DMS 273 (cell line): Measurements from ENCODE around the gene MYF5.
"Not testable (repeated sequence)": the region's sequence is repeated elsewhere in the genome, so short reads cannot be mapped to it uniquely, and the experiment has no call there.

Experiments
- DNase-seq: peaks from one replicate; lab custom pipeline; 2025; ENCODE audit not compliant: unreplicated experiment; lab: John Stamatoyannopoulos, UW

Gene MYF5

GRCh38 chr12:80716696-80717469 lies at the start of gene MYF5:
MYF5 (plus strand) TSS chr12:80716912; CDS start chr12:80717064, 152 bp downstream.
- DNase-seq: no peak

GRCh38 chr12:80670214-80670613 lies 46.5 kb upstream of the MYF5 start:
- no peak for DNase-seq

DNA sequence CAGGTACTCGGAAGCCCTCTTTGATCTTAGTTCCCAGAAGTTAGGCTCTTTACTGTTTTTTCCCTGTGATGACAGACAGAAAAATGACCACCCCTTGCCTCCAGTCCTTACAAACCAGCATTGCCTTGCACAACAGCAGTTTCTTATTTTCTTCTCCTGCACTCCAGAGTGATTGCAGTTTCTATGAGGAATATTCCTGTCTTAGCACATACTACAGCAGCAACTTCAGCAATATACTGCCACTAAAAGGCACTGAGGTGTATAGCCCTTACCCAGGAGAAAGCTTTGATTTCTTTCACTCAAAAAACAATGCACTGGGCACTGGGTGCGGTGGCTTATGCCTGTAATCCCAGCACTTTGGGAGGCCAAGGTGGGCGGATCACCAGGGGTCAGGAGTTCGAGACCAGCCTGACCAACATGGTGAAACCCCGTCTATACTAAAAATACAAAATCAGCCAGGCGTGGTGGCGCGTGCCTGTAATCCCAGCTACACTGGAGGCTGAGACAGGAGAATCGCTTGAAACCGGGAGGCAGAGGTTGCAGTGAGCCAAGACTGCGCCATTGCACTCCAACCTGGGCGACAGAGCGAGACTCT lies 40.6 kb upstream of the MYF5 start:
- DNase-seq: not testable (repeated sequence)

DNA sequence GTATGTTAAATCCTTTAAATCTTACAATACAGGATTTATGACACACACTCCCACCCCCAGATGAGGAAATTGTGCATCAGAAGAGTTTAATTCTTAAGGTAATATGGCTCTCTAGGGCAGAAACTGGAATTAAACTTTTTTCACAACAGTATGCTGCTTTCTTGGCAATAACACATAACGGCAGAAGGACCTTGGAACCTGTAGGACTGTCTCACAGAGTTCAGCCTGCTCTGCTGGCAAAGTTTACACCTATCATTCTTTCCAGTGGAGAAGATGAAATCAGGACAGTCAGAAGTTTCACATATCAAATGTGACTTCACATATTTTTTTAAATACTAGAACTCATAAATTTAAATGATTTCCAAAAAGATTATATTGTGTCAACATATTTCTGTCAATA lies 39.9 kb upstream of the MYF5 start:
- no peak for DNase-seq

- no peak for DNase-seq
Observed at GRCh38 chr12:80677994-80678393, 38.7 kb upstream of the MYF5 start.

- no peak for DNase-seq
Observed at GRCh38 chr12:80679346-80680131, 37.2 kb upstream of the MYF5 start.

GRCh38 chr12:80681287-80681686 lies 35.4 kb upstream of the MYF5 start:
- DNase-seq: peak; percentile 23

- no peak for DNase-seq
Observed at GRCh38 chr12:80681786-80682185, 34.9 kb upstream of the MYF5 start.

- no peak for DNase-seq
Observed at GRCh38 chr12:80684077-80684495, 32.6 kb upstream of the MYF5 start.

- no peak for DNase-seq
Observed at GRCh38 chr12:80690090-80690489, 26.6 kb upstream of the MYF5 start.

- DNase-seq: no peak
Observed at GRCh38 chr12:80690513-80690912, 26.2 kb upstream of the MYF5 start.

GRCh38 chr12:80692114-80692513 lies 24.6 kb upstream of the MYF5 start:
- peak; percentile 90 for DNase-seq

DNA sequence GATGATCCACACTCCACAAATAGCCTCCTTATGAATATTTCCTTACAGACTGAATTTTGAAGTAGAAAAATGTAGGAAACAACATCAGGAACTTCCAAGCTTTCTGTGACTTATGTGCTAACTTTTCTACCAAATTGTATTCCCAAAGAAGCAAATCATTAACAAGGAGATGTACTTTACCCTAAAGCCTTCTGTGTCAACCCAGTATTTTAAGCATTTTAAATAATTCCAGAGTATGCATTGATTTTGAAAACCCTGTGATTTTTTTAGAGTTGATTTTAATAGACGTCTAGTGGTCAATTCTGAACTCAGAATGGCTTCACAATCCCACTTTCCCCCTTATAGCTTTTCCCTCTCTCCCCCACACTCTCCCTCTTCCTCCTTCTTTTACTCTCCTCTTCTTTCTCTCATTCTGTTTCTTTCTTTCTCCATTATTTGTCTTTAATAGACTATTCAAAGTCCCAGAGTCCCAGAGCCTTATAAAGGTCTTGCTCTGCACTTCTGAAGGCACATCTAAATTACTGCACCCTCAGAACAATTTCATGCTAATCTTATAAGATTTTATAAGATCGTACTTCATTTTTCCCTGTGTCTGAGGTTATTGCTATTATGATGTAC lies 19.3 kb upstream of the MYF5 start:
- DNase-seq: no peak

- DNase-seq: no peak
Observed at GRCh38 chr12:80698256-80698655, 18.5 kb upstream of the MYF5 start.

- DNase-seq: no peak
Observed at GRCh38 chr12:80698847-80699542, 17.7 kb upstream of the MYF5 start.

- DNase-seq: no peak
Observed at GRCh38 chr12:80700327-80700726, 16.4 kb upstream of the MYF5 start.

DNA sequence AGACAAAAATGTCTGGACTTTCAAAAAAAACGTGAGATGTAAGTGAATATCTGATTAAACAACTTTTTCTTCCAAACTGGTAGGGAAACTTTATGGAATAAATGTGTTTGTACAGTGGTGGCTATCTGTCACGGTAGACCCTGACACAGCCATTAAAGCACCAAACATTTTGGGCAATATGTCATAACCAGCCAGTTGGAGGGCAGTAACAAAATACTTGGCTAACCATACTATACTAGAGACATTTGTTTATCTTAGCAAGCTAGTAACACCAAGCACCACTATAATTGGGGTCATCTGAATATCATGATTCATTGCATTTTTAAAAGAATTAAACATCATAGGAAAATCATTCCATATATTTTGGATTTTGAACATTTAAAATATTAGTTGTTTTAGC lies 15.3 kb upstream of the MYF5 start:
- DNase-seq: no peak

DNA sequence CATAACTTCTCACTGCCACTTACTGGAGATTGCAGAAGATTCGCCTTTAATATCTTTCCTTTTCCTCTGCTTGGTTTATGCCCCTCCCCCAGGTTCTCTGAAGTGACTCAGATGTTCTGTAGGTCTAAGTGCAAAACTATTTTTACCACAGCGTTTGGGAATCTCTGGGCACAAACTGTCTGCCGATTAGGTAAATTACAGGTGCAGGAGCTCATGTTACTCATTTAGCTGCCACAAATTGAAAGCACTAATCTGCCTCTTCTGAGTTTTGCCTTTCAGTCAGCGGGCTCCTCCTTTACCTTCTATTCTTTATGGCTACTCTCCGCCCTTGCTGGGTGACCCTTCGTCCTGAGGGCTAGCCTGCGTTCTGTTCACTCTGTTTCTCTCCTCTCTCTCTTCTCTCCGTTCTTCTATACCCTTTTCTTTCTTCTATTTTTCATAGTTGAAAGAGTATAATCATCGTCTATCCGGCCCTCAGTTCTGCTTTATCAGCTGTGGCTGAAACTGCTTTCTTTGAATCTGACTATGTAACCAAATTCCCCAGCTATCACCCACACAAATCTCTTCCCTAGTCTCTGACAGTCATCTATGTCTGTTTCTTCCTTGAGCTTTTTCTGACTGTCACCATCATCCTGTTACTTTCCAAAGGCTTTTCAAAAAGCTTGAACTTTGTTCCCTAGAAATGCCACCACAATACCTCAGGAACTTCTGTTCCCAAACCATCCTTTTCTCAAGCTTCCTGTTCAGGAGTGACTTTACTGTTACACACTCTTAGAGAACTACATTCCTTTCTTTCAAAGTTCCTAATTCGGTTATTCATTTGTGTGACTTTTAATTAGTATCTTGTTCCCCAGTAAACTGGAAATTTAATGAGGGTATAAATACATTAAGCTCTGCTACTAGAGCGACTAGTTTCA lies 13.6 kb upstream of the MYF5 start:
- DNase-seq: peak; percentile 3

GRCh38 chr12:80704420-80704819 lies 12.3 kb upstream of the MYF5 start:
- no peak for DNase-seq
